Mucosa of rectum (tissue), 2 donors: Measurements from ENCODE around the gene B3GALT5.

ENCODE experiments used
- H3K27ac ChIP-seq, 2 donors: one replicate each; pipeline ENCODE4 v1.7.0; 2013; ENCODE audit warnings: inconsistent platforms in 2 of 2, low read depth in 2 of 2, low read length in 2 of 2
- H3K27me3 ChIP-seq, 2 donors: one replicate each; pipeline ENCODE4 v1.7.0; 2013; ENCODE audit warnings: low read length in 2 of 2; ENCODE audit not compliant: control insufficient read depth in 2 of 2, insufficient read depth in 2 of 2
- H3K36me3 ChIP-seq, 2 donors: one replicate each; pipeline ENCODE4 v1.7.0; 2013; ENCODE audit warnings: low read length in 2 of 2; ENCODE audit not compliant: control insufficient read depth in 2 of 2, insufficient read depth in 2 of 2
- H3K4me1 ChIP-seq, 2 donors: one replicate each; pipeline ENCODE4 v1.7.0; 2013; ENCODE audit warnings: low read length in 2 of 2, mild to moderate bottlenecking in 1 of 2; ENCODE audit not compliant: control insufficient read depth in 2 of 2, insufficient read depth in 2 of 2
- H3K4me3 ChIP-seq, 2 donors: one replicate each; pipeline ENCODE4 v1.7.0; 2013; ENCODE audit warnings: low read length in 2 of 2
- H3K9ac ChIP-seq, 2 donors: one replicate each; pipeline ENCODE4 v1.7.0; 2013; ENCODE audit warnings: low read length in 2 of 2, low read depth in 1 of 2, mild to moderate bottlenecking in 1 of 2
- H3K9me3 ChIP-seq, 2 donors: one replicate each; pipeline ENCODE4 v1.7.0; 2013; ENCODE audit warnings: low read length in 2 of 2; ENCODE audit not compliant: control insufficient read depth in 2 of 2
- donor health status: healthy.
- donor health status: Normal muscosa, but diverticular disease.

B3GALT5 gene

GRCh38 chr21:39602793-39603192 lies 9.9 kb upstream of the B3GALT5 start:
- Histone ChIP-seq H3K9ac (no peak overlapping the region), H3K27me3 (no peaks in the 10 kb centered on the region), H3K36me3 (no peaks in the 10 kb centered on the region), H3K4me1 (peaks cover 0 to 3% of the 10 kb centered on the region in 2 donors), H3K9me3 (no peaks in the 10 kb centered on the region), H3K27ac (no peak overlapping the region), H3K4me3 (no peak overlapping the region)

GRCh38 chr21:39604951-39605350 lies 7.8 kb upstream of the B3GALT5 start:
- peaks cover 0 to 3% of the 10 kb centered on the region in 2 donors for H3K36me3 ChIP-seq

GRCh38 chr21:39610703-39611102 lies 2.0 kb upstream of the B3GALT5 start:
- no peak overlapping the region for H3K27ac ChIP-seq
- peaks cover 4 to 5% of the 10 kb centered on the region in 2 donors for H3K27me3 ChIP-seq
- no peak overlapping the region for H3K9ac ChIP-seq
- H3K36me3 ChIP-seq, result peaks cover 0 to 3% of the 10 kb centered on the region in 2 donors
- peaks cover 2 to 15% of the 10 kb centered on the region in 2 donors for H3K4me1 ChIP-seq
- H3K9me3 ChIP-seq, result no peaks in the 10 kb centered on the region
- peak overlapping the region in 1 of 2 donors; percentile 2 for H3K4me3 ChIP-seq

More at GRCh38 chr21:39604951-39605350, 7.8 kb upstream of the B3GALT5 start:
- H3K9me3 ChIP-seq, result no peaks in the 10 kb centered on the region
- no peak overlapping the region for H3K4me3 ChIP-seq
- H3K27me3 ChIP-seq, result no peaks in the 10 kb centered on the region
- no peak overlapping the region for H3K27ac ChIP-seq
- H3K4me1 ChIP-seq, result peaks cover 0 to 3% of the 10 kb centered on the region in 2 donors
- H3K9ac ChIP-seq, result no peak overlapping the region

- H3K27ac ChIP-seq, result no peak overlapping the region
- peak overlapping the region; percentile 57 to 68 for H3K4me3 ChIP-seq
- peaks cover 4 to 5% of the 10 kb centered on the region in 2 donors for H3K27me3 ChIP-seq
- H3K36me3 ChIP-seq, result peaks cover 0 to 3% of the 10 kb centered on the region in 2 donors
- peaks cover 2 to 21% of the 10 kb centered on the region in 2 donors for H3K4me1 ChIP-seq
- peak overlapping the region in 1 of 2 donors; percentile 62 for H3K9ac ChIP-seq
- H3K9me3 ChIP-seq, result no peaks in the 10 kb centered on the region
Observed at GRCh38 chr21:39611551-39612190, 1.1 kb upstream of the B3GALT5 start.

GRCh38 chr21:39613041-39613934 lies 548 bp downstream of the B3GALT5 start:
- peak overlapping the region; percentile 68 to 69 for H3K4me3 ChIP-seq
- H3K9ac ChIP-seq, result peak overlapping the region in 1 of 2 donors; percentile 62
- peaks cover 0 to 3% of the 10 kb centered on the region in 2 donors for H3K36me3 ChIP-seq
- peaks cover 2 to 21% of the 10 kb centered on the region in 2 donors for H3K4me1 ChIP-seq
- no peaks in the 10 kb centered on the region for H3K9me3 ChIP-seq
- peaks cover 4 to 5% of the 10 kb centered on the region in 2 donors for H3K27me3 ChIP-seq
- peak overlapping the region; percentile 9 to 60 for H3K27ac ChIP-seq

GRCh38 chr21:39616211-39616772 lies 3.6 kb downstream of the B3GALT5 start:
- Histone ChIP-seq H3K27me3 (peaks cover 4 to 5% of the 10 kb centered on the region in 2 donors), H3K9ac (no peak overlapping the region), H3K36me3 (no peaks in the 10 kb centered on the region), H3K4me3 (no peak overlapping the region), H3K27ac (peak overlapping the region; percentile 0 to 52), H3K9me3 (no peaks in the 10 kb centered on the region), H3K4me1 (peaks cover 2 to 18% of the 10 kb centered on the region in 2 donors)

- Histone ChIP-seq H3K36me3 (no peaks in the 10 kb centered on the region), H3K27ac (no peak overlapping the region), H3K27me3 (no peaks in the 10 kb centered on the region), H3K9ac (no peak overlapping the region), H3K4me3 (no peak overlapping the region), H3K4me1 (peaks cover 0 to 9% of the 10 kb centered on the region in 2 donors), H3K9me3 (no peaks in the 10 kb centered on the region)
Observed at GRCh38 chr21:39620856-39621255, 8.1 kb downstream of the B3GALT5 start.

- Histone ChIP-seq H3K9ac (no peak overlapping the region), H3K27me3 (no peaks in the 10 kb centered on the region), H3K36me3 (peaks cover 0 to 3% of the 10 kb centered on the region in 2 donors), H3K27ac (no peak overlapping the region), H3K9me3 (no peaks in the 10 kb centered on the region), H3K4me1 (peaks cover 0 to 3% of the 10 kb centered on the region in 2 donors), H3K4me3 (no peak overlapping the region)
Observed at GRCh38 chr21:39625211-39625895, 12.6 kb downstream of the B3GALT5 start.

GRCh38 chr21:39628385-39628784 lies 15.6 kb downstream of the B3GALT5 start:
- Histone ChIP-seq H3K9me3 (no peaks in the 10 kb centered on the region), H3K27me3 (no peaks in the 10 kb centered on the region), H3K4me1 (peaks cover 4 to 14% of the 10 kb centered on the region in 2 donors), H3K36me3 (peaks cover 0 to 3% of the 10 kb centered on the region in 2 donors), H3K27ac (no peak overlapping the region), H3K9ac (no peak overlapping the region), H3K4me3 (no peak overlapping the region)
